ENCODE results near the gene KRTAP10-10. TPM values are rescaled to one million over a fixed set of nuclear protein-coding genes. Genes with fewer than 3 reads are reported as not detected.
"Not testable (repeated sequence)": the region's sequence is repeated elsewhere in the genome, so short reads cannot be mapped to it uniquely, and the experiment has no call there.

The KRTAP10-10 gene
- total RNA-seq, 1 donor from 2014 or later: not detected

GRCh38 chr21:44596068-44596725 is 41.0 kb upstream of the KRTAP10-10 start:
- no peak for TF ChIP-seq CTCF (IDR thresholded peaks at IDR 0.05; ENCODE audit: insufficient read depth, low read length, severe bottlenecking)
- Histone ChIP-seq H3K4me3 (ENCODE audit: low read depth, low read length) (no peak overlapping the region), H3K36me3 (ENCODE audit: control insufficient read depth, insufficient read depth, low read length) (no peaks in the 10 kb centered on the region), H3K27me3 (ENCODE audit: control insufficient read depth, insufficient read depth, low read length) (no peaks in the 10 kb centered on the region)
- DNase-seq (ENCODE audit: low read depth) (peak; percentile 25), FAIRE-seq (no peak)

GRCh38 chr21:44598061-44598460 is 39.1 kb upstream of the KRTAP10-10 start:
- DNase-seq (ENCODE audit: low read depth) (no peak), FAIRE-seq (no peak)
- Histone ChIP-seq H3K4me3 (ENCODE audit: low read depth, low read length) (no peak overlapping the region), H3K27me3 (ENCODE audit: control insufficient read depth, insufficient read depth, low read length) (no peaks in the 10 kb centered on the region), H3K36me3 (ENCODE audit: control insufficient read depth, insufficient read depth, low read length) (no peaks in the 10 kb centered on the region)
- no peak for TF ChIP-seq CTCF (IDR thresholded peaks at IDR 0.05; ENCODE audit: insufficient read depth, low read length, severe bottlenecking)

- Histone ChIP-seq H3K27me3 (ENCODE audit: control insufficient read depth, insufficient read depth, low read length) (no peaks in the 10 kb centered on the region), H3K36me3 (ENCODE audit: control insufficient read depth, insufficient read depth, low read length) (no peaks in the 10 kb centered on the region), H3K4me3 (ENCODE audit: low read depth, low read length) (no peak overlapping the region)
- FAIRE-seq: no peak
- TF ChIP-seq CTCF (IDR thresholded peaks at IDR 0.05; ENCODE audit: insufficient read depth, low read length, severe bottlenecking): no peak
- DNase-seq (ENCODE audit: low read depth): no peak
These were observed 37.7 kb upstream of the KRTAP10-10 start for GRCh38 chr21:44599264-44600029.

GRCh38 chr21:44600118-44600978 is 36.8 kb upstream of the KRTAP10-10 start, which contains the start of gene KRTAP10-7:
Gene KRTAP10-7, plus strand, starts transcription at chr21:44600597. Its CDS starts 25 bp downstream, at chr21:44600622.
- not testable (repeated sequence) for FAIRE-seq; H3K36me3 ChIP-seq (ENCODE audit: control insufficient read depth, insufficient read depth, low read length); H3K4me3 ChIP-seq (ENCODE audit: low read depth, low read length); H3K27me3 ChIP-seq (ENCODE audit: control insufficient read depth, insufficient read depth, low read length); DNase-seq (ENCODE audit: low read depth)

GRCh38 chr21:44601091-44601490 is 36.1 kb upstream of the KRTAP10-10 start:
- H3K36me3 ChIP-seq (ENCODE audit: control insufficient read depth, insufficient read depth, low read length); FAIRE-seq; H3K4me3 ChIP-seq (ENCODE audit: low read depth, low read length); H3K27me3 ChIP-seq (ENCODE audit: control insufficient read depth, insufficient read depth, low read length); DNase-seq (ENCODE audit: low read depth): not testable (repeated sequence)

- TF ChIP-seq CTCF (IDR thresholded peaks at IDR 0.05; ENCODE audit: insufficient read depth, low read length, severe bottlenecking): no peak
- H3K27me3 ChIP-seq (ENCODE audit: control insufficient read depth, insufficient read depth, low read length): no peaks in the 10 kb centered on the region
- FAIRE-seq (no peak), DNase-seq (ENCODE audit: low read depth) (no peak)
- H3K4me3 ChIP-seq (ENCODE audit: low read depth, low read length): no peak overlapping the region
- no peaks in the 10 kb centered on the region for H3K36me3 ChIP-seq (ENCODE audit: control insufficient read depth, insufficient read depth, low read length)
These were observed 35.3 kb upstream of the KRTAP10-10 start for GRCh38 chr21:44601596-44602462.

All from bronchial epithelial cell (primary cell).